VCaP (cell line): ENCODE measurements around the gene MAPKAPK3.

Source experiments
- H3K27ac ChIP-seq: fragments of 450-650 bp; 2 replicates; pipeline ENCODE4 v1.5.1; 2017
- CTCF ChIP-seq: fragments of 450-650 bp; conservative IDR thresholded peaks from 2 replicates; pipeline ENCODE4 v1.5.1; 2017; ENCODE audit warnings: mild to moderate bottlenecking, moderate library complexity

The MAPKAPK3 gene

DNA sequence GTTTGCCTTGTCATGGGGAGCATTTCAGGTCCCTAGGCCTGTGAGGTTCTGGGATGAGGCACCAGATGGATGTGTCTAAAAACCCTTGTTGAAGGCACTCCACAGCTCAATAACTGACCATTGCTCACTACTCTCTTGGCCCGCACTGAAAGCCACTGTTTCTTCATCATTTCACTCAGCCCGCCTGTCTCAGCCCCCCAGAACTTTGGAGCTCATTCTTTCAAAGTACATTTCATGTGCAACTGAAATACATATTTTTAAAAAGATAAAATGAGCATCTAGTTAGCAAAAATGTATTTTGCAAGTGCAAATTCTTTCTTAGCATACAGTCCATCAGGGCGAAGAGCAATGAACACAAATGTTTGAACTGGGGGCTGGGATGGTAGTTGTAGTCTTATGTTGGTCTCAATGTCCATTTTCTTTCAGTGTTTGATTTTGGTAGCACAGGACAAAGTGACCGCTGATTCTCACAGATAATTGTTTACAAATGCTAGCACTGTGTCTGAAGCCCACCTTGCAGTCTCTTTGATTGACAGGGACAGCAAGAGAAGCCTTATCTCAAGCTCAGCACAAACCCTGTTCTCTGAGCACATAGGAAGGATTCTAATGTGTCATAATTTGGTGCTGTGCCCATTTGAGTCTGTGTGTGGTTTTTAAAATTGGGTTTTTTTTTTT, 28.1 kb upstream of the MAPKAPK3 start:
- H3K27ac ChIP-seq: no peak overlapping the region
- TF ChIP-seq CTCF: no peak

- no peak overlapping the region for H3K27ac ChIP-seq
- TF ChIP-seq CTCF: no peak
Measured at GRCh38 chr3:50591196-50591741, 25.7 kb upstream of the MAPKAPK3 start.

DNA sequence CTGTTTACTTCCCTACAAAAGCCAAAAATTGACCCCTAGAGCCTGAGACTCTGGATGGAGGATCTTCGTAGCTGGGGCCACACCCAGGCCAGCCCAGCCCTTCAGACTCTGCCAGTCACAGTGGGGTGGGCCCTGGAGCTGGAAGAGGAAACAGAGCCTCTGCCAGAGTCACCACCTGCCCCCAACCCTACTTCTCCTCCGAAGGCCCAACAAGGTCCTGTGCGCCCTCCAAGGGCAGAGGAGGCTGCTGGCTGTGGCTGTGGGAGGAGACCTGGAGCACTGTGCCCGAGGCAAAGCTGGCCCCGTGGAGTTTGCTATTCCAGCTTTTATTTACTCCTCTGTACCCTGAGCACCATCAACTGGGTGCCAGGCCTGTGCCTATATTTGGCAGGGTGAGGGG, 24.4 kb upstream of the MAPKAPK3 start:
- H3K27ac ChIP-seq: no peak overlapping the region
- no peak for TF ChIP-seq CTCF

DNA sequence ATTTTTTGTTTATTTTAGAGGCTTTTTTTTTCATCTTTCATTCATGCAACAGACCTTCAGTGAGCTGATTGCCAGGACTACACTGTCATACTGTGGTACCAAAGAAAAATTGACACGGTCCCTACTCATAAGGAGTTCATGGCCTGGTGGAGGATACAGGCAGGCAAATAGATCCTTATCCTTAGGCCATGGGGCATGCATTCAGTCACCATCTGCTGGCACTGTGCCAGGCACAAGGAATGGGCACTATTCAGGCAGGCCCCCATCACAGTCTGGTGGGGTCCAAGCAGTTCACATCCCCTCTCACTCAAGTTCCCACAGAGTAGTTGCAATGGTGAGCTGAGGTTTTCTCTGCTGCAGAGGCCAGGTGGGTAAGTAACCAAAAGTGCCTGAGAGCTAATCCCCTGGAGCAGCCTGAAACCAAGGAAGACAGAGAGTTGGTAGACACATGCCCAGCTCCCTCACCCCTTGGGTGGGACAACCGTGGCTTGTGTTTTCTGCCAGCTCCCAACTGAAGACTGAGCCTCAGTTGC, 22.6 kb upstream of the MAPKAPK3 start:
- TF ChIP-seq CTCF: no peak
- no peak overlapping the region for H3K27ac ChIP-seq

DNA sequence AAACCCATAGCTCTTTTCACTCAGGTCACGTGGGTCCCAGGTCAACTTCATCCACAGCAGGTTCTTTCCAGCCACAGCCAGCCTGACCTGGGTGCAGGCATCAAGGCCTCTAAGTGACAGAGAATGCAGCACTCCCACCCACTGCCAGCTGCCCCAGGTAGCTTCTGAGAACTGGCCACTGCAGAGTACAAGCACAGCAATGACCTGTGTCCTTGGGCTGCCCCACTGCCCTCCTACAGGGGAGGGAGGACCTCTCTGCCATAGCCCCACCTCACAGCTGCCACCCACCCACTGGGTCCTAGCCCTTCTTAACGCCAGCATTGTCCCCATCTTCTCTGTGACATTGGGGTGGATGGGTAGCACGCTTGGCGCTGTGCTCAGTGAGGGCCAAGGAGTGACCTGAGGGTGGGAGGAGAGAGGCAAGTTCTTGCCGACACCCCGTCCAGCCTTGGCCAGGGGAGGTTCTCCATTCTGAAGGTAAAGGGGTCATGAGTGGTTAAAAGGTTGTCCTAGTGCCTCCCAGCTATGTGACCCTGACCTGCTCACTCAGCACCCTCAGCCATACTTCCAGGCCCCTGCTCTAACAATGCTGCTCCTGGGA, 17.7 kb upstream of the MAPKAPK3 start:
- peak overlapping the region; percentile 100; the same call in 1 of the 2 replicates for H3K27ac ChIP-seq
- no peak for TF ChIP-seq CTCF

- peak overlapping the region; percentile 100 for H3K27ac ChIP-seq
- TF ChIP-seq CTCF: no peak
Measured at GRCh38 chr3:50599716-50600118, 17.2 kb upstream of the MAPKAPK3 start.

DNA sequence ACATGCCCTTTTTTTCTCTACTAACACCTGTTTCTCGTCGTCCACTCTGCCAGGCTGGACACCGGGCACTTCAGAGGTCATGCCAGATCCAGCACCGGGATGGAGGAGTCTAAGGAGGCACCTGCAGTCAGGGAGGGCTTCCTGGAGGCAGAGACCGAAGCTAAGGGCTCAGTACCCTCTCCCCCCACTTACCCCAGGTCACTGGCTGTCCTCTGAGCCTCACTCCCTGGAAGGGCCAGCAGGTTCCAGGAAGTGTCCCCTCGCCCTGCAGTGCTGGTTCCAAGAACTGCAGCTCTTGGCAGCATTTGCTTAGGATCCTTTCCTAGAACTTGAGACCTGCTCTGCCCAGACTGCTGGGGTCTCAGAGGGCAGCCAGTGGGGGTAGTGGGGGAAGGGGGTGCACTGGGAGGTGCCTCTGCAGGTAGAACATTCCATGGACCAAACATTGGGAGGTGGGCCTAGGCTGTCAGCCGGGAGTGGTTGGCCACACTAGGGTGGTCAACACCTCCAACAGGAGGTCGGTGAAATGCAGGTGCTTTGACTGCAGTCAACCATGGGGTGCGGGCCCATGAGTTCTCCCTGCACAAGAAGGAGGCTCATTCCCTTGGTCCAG, 16.7 kb upstream of the MAPKAPK3 start:
- H3K27ac ChIP-seq: peak overlapping the region; percentile 100
- TF ChIP-seq CTCF: no peak
